ENCODE measurements around the gene MVD.

- TF ChIP-seq POLR2A (IDR thresholded peaks at IDR 0.05) (no peak), CTCF (IDR thresholded peaks at IDR 0.05) (no peak)
Observed at GRCh38 chr16:88634141-88634993, 28.5 kb downstream of the MVD start.

Measured in right lobe of liver (tissue), 4 donors.